ENCODE results near the gene IGFBP1. TPM values are rescaled to one million over a fixed set of nuclear protein-coding genes. Genes with fewer than 3 reads are reported as not detected.
A peak's percentile ranks its signal among the peaks of the same experiment; 100 is the strongest.

Gene IGFBP1
- total RNA-seq, 1 donor from 2014 or later = not detected

DNA sequence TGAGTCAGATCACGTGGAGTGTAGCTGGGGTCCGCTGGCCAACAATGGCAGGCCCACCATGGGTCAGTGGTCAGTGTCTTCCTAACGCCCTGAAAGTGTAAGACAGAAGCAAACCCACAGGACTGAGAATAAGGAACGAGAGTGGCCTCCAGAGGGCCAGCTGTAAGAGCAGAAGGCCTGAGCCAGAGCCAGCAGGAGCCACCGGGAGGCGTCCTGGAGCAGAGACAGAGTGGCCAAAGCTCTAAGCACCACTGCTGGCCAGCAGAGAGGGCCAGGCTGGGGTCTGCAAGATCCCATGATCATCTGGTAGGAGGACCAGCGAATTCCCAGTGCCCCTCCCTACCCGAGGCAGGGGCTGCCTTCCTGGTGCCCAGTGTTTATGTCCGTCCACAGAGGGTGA lies 24.6 kb upstream of the IGFBP1 start:
- H3K27ac Mint-ChIP-seq (ENCODE audit: unreplicated experiment) = no peak overlapping the region
- no peaks in the 10 kb centered on the region for H3K4me1 Mint-ChIP-seq (ENCODE audit: low read depth, unreplicated experiment)
- DNase-seq = peak; percentile 47
- H3K9me3 Mint-ChIP-seq (ENCODE audit: unreplicated experiment) = no peaks in the 10 kb centered on the region
- no peak overlapping the region for H3K4me3 Mint-ChIP-seq (ENCODE audit: unreplicated experiment)
- TF ChIP-seq, protein P1, sequence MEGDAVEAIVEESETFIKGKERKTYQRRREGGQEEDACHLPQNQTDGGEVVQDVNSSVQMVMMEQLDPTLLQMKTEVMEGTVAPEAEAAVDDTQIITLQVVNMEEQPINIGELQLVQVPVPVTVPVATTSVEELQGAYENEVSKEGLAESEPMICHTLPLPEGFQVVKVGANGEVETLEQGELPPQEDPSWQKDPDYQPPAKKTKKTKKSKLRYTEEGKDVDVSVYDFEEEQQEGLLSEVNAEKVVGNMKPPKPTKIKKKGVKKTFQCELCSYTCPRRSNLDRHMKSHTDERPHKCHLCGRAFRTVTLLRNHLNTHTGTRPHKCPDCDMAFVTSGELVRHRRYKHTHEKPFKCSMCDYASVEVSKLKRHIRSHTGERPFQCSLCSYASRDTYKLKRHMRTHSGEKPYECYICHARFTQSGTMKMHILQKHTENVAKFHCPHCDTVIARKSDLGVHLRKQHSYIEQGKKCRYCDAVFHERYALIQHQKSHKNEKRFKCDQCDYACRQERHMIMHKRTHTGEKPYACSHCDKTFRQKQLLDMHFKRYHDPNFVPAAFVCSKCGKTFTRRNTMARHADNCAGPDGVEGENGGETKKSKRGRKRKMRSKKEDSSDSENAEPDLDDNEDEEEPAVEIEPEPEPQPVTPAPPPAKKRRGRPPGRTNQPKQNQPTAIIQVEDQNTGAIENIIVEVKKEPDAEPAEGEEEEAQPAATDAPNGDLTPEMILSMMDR (IDR thresholded peaks at IDR 0.05; ENCODE audit: partially characterized antibody, unreplicated experiment) = no peak
- H3K36me3 Mint-ChIP-seq (ENCODE audit: unreplicated experiment) = no peaks in the 10 kb centered on the region
- peaks cover 2% of the 10 kb centered on the region for H3K27me3 Mint-ChIP-seq (ENCODE audit: unreplicated experiment)

DNA sequence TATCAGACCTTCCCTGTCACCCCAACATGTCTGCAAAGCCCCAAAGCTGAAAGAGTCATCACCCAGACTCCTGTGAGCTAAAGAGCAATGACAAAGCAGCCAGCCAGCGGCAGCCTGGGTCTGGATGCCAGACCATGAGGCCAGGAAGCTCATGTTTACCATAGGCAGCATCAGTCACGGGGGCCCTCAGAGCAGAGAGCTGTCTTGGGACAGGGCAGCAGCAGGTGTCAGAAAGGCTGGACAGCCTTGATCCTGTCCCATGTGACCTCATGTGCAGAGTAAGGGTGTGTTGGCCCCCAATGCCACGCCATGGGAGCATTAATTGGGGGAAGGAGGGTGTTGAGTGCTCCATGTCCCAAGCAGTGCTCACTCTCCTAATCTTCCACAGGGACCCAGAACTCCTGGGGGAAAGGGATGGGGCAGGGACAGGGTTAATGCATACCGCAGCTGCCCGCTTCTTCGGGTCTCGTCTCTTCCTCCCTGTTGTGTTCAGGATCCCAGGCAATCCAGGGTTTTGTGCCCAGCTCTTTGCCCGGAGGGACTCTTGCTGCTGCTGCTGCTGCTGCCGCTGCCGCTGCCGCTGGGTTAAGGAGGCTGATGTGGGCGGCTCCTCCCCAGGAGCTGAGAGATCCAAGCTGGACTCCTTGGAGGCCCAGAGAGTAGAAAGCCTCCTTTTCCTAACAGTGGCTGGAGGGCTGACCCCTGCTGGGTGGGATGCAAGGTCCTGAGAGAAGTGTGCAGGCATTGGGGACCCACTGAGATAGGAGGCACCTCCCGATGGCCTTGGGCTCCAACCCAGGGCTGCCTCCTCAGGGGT lies 22.5 kb upstream of the IGFBP1 start:
- DNase-seq = no peak
- TF ChIP-seq, protein P1 (IDR thresholded peaks at IDR 0.05; ENCODE audit: partially characterized antibody, unreplicated experiment) = no peak
- Mint-ChIP-seq H3K36me3 (ENCODE audit: unreplicated experiment) (no peaks in the 10 kb centered on the region), H3K9me3 (ENCODE audit: unreplicated experiment) (no peaks in the 10 kb centered on the region), H3K4me1 (ENCODE audit: low read depth, unreplicated experiment) (no peaks in the 10 kb centered on the region), H3K27ac (ENCODE audit: unreplicated experiment) (no peak overlapping the region), H3K4me3 (ENCODE audit: unreplicated experiment) (no peak overlapping the region), H3K27me3 (ENCODE audit: unreplicated experiment) (peaks cover 2% of the 10 kb centered on the region)

DNA sequence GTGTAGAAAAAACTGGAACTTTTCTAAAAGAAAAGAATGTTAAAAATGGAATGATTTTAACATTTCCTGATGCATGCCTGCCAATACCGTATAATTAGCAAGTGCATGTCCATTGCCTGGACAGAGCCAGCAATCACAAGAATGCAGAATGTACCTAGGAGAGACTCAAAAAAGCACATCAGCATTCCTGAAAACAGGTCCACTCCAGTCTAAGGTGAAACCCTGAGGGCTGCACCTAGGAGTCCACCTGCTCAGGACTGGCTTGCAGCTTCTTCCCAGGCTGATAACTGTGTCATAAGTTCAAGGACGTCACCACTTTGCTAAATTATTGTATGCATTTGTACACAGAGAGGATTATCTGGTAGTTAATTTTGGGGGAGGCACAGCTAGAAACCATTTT lies 20.8 kb upstream of the IGFBP1 start:
- no peak overlapping the region for H3K4me3 Mint-ChIP-seq (ENCODE audit: unreplicated experiment)
- DNase-seq = no peak
- H3K9me3 Mint-ChIP-seq (ENCODE audit: unreplicated experiment) = no peaks in the 10 kb centered on the region
- no peak overlapping the region for H3K27ac Mint-ChIP-seq (ENCODE audit: unreplicated experiment)
- no peaks in the 10 kb centered on the region for H3K36me3 Mint-ChIP-seq (ENCODE audit: unreplicated experiment)
- H3K4me1 Mint-ChIP-seq (ENCODE audit: low read depth, unreplicated experiment) = no peaks in the 10 kb centered on the region
- no peaks in the 10 kb centered on the region for H3K27me3 Mint-ChIP-seq (ENCODE audit: unreplicated experiment)
- TF ChIP-seq, protein P1 (IDR thresholded peaks at IDR 0.05; ENCODE audit: partially characterized antibody, unreplicated experiment) = no peak

DNA sequence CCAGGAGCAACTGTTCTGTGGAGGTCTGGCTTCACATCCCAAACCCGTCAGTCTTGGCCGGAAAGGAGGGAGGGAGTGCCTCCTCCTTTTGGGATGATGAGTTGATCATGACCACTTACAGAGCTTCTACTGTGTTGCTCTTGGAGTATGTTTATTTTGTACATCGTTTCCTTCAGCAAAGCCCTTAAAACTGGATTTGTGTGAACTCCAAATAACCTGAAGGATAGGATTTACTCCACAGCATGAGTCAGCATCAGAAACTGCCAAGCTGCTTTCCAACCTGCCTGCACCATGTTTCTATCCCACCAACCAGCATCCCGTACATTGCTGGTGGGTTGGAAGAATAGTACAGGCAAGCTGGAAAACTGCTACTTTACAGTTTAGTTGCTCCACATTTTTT lies 18.9 kb upstream of the IGFBP1 start:
- TF ChIP-seq, protein P1 (IDR thresholded peaks at IDR 0.05; ENCODE audit: partially characterized antibody, unreplicated experiment) = no peak
- H3K9me3 Mint-ChIP-seq (ENCODE audit: unreplicated experiment) = no peaks in the 10 kb centered on the region
- DNase-seq = no peak
- no peak overlapping the region for H3K27ac Mint-ChIP-seq (ENCODE audit: unreplicated experiment)
- H3K4me1 Mint-ChIP-seq (ENCODE audit: low read depth, unreplicated experiment) = no peaks in the 10 kb centered on the region
- H3K27me3 Mint-ChIP-seq (ENCODE audit: unreplicated experiment) = no peaks in the 10 kb centered on the region
- H3K4me3 Mint-ChIP-seq (ENCODE audit: unreplicated experiment) = no peak overlapping the region
- H3K36me3 Mint-ChIP-seq (ENCODE audit: unreplicated experiment) = no peaks in the 10 kb centered on the region
